LoVo (cell line): ENCODE measurements around the gene ESYT3.
"Not testable (repeated sequence)": the region's sequence is repeated elsewhere in the genome, so short reads cannot be mapped to it uniquely, and the experiment has no call there.

ENCODE experiments used
- DNase-seq: peaks from one replicate; pipeline ENCODE4 v3.0.0-alpha.2; 2016; ENCODE audit warnings: low spot score

ESYT3 gene

DNA sequence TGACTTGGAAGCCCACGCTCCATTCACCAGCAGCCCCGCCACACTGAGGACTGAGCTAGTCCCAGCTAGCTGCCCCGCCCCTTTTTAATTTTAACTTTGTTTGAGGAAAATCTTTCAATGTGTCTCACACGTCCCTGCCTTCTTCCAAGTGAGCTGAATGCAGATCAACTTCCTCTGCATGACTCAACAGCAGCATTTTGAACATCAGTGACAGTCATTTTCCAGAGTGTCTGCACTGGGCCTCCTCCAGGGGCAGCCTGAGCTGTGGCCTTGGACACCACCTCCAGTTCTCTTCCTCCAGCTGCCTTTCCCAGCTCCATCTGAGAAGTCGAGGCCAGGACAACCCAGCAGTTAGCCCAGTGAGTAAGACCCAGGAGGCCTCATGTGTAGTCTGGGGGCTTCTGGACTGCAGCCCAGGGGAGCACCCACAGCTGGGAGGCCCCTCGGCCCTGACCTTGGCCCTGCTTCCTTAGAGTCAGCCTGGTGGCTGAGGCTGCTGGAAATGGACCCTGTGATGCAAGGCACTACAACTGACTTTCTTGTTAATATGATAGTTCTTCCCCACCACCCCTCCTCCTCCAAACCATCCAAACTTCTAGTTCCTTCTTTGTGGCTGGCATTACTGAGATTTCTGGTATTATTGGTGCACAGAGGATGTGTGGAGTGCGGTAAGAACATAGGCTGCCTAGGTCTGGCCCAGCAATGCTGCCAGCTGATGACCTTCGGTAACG, 21.4 kb upstream of the ESYT3 start:
- no peak for DNase-seq

DNA sequence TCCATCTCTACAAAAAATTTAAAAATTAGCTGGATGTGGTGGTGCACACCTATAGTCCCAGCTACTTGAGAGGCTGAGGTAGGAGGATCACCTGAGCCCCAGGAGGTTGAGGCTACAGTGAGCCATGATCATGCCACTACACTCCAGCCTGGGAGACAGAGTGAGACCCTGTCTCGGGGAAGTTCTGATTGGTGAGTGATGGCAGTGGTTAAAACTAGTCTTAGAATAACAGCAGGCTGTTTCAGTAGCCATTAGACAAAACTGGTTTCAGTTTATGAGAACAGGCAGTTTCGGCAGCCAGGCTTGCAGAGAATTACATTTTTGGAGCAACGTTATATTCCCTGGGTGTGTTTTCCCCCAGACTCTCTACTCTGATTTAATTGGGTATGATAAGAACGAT, 18.2 kb upstream of the ESYT3 start:
- not testable (repeated sequence) for DNase-seq

DNA sequence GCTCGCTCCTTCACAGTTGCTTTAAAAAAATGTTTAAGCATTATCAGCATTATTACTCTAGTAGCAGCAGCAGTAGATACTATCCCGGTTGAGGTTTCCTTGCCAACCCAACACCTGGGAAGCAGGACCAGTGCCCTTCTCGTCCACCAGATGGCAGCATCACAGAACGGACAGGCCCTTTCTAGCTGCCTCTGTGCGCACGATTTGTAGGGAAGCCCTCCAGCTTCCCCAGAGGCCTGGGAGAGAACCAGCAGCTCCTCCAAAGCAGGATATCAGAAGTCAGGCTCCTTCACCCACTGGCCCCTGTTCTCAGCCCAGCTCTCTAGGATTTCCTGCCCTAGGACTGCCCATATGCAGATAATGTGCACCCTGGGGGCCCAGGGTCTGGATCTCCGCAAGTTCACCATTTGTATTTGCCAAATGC, 16.8 kb upstream of the ESYT3 start:
- DNase-seq: peak; percentile 80

DNA sequence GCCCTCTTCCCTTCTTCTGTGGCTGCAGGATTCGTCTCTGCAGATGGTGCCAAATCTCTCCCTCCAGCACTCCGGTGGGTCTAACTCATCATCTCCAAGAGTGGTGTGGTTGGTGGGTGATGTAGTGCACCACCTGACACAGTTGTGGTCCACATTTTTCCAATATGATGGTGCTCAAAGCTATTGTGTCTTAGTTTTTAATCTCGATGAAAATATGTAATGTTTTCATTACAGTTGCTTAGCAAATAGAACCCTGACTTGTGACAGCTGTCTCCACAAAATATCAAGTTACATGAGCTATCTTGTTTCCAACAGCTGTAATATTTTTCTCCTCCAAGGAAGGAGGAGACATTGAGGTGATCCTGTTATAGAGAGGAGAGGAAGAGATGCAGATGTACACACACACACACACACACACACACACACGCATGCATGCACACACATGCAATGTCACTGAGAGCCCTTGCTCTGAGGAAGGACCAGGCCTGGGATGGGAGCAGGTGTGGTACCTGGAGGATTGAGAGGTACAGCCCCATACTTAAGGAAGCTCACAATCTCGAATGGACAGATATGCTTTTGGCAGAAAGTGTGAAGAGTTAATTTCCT, 15.7 kb upstream of the ESYT3 start:
- no peak for DNase-seq

DNA sequence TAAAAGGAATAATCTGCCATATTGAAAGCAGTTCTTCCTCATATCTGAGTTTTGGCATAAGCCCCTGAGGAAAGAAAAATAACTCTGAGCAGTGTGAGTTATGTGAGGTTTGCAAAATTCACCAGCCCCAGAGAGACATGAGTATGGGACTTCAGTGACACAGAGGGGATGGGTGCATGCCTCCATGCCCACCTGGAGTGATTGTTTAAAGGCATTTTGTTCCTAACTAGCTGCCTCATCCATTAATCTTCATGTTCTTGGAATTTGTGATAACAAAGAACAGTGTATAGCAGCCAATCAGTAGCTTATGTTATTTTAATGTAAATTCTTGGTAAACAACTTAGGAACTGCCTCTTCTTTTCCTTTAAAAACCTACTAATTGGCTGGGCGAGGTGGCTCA, 11.1 kb upstream of the ESYT3 start:
- DNase-seq: no peak

DNA sequence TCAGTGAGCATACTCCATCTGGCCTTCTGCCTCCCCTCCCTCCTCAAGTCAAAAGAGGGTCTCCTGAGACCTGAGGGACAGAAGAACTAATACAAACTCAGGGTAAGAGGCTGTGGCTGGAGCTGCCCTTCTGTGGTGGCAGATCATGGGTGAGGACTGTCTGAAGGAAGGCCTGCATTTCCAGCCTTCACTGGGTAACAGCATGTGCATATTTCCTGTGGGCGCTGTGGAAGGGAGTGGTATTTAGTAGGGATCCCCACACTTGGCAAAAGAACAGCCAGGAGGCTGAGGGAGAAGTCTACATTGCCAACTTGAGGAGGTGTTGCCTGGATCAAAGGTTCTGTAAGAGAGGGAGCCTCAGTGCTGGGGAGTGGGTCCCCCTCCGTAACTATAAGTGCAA, 10.1 kb upstream of the ESYT3 start:
- DNase-seq: no peak

DNA sequence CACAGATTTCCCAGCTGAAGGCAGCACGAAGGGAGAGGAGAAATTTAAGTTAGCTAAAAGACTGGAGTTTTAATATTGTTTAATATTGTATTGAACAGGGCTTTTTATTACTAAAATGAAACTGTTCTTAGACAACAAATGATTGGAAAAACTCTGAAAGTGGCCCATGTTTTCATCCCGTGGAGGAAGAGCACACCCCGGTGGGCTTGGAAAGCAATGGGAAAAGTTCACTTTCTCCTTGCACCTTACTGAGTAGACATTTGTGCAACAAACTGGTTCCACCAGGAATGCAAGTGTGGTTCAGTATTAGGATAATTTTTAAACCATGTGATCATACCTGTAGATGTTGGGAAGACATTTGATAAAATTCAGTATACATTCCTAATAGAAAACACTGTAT, 8.2 kb upstream of the ESYT3 start:
- DNase-seq: no peak

DNA sequence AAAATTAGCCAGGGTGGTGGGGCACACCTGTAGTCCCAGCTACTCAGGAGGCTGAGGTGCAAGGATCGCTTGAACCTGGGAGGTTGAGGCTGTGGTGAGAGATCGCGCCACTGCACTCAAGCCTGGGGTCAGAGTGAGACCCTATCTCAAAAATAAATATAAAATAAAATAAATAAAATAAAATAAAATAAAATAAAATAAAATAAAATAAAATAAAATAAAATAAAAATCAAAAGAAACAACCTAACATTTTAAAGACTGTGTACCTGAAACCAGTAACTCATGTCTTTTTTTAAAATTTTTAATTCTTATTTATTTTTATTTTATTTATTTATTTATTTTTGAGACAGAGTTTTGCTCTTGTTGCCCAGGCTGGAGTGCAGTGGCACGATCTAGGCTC, 7.7 kb upstream of the ESYT3 start:
- not testable (repeated sequence) for DNase-seq

DNA sequence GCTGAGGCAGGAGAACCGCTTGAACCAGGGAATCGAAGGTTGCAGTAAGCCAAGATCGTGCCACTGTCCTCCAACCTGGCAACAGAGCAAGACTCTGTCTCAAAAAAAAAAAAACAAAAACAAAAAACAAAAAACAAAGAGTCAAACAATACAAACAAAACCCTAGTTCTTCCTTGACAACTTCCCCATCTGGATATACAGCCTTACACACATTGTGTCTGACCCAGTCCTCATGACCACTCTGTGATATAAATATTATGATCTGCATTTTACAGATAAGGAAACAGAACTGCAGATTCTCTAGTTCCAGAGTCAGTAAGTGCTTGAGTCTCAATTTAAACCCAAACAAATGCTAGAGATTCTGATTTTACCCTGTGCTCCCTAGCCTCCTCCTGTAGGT, 4.8 kb upstream of the ESYT3 start:
- no peak for DNase-seq

DNA sequence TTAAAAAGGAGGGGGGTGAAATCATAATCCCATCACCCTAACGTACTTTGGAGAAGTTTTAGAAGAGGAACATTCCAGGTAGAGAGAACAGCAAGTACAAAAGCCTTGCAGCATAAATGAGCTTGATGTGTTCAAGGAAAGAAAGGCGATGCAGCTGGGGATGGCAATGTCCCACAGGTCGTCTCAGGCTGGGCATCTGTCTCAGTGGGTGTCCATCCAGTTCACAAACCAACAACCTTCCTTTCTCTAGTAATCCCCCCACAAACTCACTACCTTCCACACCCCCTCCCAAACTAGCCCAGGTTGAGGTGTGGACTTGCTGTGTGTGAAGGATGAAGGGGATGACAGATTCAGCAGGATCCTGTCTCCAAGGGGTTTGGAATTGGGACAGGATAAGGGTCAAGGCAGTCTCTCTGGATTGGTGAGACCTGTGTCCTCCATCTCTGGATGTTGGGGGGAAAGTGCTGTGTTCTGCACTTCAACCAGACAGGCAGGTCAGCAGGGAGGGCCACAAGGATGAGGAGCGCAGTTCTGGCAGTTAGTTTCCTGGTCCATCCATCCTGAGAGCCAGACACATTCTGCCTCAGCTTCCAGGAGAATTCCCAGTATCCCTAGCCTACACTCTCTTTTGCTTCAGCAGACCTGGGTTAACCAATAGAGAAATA, 1.7 kb upstream of the ESYT3 start:
- DNase-seq: no peak

DNA sequence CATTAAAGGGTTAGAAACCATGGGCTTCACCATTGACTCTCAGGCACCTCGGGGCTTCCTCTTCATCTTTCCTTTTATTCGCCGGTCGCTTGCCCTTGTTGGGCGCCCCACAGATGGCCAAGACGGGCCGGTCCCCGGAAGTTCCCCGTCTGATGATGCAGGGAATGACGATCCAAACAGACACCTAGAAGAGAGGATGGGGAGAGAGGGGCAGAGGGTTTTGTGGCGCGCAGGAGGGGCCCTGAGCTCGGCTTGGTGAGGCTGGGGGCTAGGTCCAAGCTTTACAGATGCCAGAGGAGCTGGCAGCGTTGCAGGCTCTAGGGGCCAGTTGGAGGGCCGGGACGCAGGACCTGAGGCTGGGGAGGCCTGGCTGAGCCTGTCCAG, 532 bp upstream of the ESYT3 start:
- no peak for DNase-seq

DNA sequence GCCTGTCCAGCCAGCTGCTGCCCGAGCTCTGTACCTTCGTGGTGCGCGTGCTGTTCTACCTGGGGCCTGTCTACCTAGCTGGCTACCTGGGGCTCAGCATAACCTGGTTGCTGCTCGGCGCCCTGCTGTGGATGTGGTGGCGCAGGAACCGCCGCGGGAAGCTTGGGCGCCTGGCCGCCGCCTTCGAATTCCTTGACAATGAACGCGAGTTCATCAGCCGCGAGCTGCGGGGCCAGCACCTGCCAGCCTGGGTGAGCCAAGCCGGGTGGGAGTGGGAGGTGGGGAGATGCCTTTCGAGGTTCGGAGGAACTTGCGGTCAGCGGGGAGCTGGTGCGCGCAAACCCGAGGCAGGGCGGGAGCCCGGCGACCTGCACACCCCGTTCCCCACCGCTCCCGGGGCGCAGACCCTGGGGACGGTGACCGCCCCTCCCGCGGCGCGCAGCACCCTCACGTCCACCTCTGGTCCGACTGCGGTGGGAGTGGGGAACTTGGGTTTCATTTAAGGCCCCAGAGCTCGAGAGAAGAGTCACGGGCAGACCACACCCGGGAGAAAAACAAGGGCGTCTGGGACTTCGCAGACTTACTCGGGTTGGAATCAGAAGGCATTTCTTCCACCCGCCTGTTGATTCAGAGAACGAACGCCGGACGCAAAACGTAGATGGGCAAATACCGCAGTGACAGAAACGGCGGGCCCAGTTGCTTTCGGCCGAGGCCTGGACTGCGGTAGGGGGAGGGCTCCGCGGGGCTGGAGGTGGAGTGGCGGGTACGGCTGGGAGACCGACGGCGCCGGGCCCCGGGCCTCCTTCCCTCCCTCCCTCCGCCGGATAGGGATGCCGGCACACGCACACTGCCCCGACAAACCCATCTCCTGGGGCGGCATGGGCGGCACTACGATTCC, 708 bp downstream of the ESYT3 start:
- no peak for DNase-seq

DNA sequence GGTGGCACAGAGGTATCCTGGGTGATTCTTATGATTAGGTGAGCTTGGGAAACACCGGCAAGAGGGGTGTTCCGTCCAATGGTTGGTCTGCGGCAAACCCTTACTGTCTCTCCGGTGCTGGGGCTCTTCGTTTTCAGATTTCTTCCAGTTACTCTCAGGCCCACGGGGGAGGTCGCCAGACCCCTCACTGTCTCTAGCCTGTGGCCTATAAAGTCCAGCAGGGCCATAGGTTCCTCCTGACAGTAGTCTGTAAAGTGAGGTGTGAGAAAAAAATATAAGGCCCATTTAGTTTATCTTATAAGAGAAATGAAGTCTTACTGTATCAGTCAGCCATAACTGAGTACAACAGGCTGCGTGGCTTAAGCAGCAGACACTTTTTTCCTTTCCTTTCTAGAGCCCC, 1.4 kb downstream of the ESYT3 start:
- no peak for DNase-seq

DNA sequence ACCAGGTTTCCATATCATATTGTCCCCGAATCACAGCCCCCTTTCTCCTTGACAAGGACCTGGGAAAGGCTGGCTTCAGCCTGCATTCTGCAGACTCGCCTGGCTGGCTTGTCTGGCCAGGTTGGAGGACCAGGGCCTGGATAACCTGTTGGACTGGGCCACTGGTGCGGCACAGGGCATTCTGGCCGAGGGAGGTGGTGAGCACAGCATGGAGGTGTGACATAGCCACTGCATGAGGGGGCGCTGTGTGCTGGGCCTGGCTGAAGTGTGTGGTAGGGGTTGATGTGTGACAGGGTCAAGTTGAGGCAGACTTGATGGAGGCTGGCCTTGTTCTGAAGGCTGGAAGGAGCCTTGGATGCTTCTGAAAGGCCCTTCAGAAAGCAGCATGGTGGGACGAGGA, 2.9 kb downstream of the ESYT3 start:
- DNase-seq: no peak

DNA sequence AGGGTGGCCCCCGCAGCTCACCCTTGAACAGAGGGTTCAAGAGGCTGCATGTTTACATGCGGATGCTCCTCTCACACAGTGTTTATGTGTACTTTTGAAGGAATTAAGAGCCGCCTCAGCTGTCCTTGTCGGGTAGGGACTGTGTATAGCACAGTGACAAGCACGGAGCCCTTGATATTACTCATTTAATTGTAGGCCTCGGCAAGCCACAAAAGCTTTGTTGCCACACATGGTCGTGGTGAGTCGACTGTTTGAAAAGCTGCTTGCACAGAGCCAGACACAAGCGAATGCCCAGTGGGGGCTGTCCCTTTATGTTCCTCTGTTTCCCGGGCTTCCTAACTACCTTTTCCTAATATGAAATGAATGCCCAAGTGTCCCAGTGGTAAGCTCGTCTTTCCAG, 4.5 kb downstream of the ESYT3 start:
- no peak for DNase-seq

DNA sequence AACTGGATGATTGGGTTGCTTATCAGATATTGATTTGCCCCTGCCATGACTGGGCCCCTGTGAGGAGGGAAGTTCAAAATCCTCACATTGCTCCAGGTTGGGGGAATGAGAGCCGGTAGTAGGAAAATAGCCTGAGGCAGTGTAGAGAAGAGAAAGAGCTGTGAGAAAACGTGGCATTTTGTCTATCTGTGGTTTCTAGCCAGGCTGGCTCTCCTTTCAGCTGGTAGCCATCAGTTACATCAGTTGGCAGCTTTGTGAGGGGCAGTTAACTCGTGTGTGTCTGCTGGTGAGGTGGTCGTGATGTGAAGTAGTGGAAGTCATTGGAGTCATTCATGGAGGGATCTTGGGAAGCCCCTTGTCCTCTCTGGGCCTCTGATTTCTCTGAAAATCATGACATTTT, 5.2 kb downstream of the ESYT3 start:
- DNase-seq: no peak

DNA sequence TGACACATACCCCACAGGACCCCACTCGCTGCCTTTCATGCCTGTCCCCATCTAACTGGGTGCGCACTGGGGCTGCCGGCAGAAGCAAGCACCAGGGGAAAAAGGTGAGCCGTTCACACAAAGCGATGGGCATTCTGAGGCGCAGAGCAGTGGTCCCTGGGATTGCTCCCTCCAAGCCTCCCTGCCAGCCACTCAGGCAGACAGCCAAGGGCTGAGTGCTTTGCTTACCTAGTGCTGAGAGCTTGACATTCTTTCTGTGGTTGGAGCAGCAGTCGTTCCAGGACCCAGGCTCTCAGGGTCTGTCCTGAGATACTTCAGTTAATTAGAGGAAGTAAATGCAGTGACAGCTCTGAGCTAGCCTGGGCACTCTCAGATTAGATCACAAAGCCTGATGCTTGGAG, 5.7 kb downstream of the ESYT3 start:
- DNase-seq: no peak

DNA sequence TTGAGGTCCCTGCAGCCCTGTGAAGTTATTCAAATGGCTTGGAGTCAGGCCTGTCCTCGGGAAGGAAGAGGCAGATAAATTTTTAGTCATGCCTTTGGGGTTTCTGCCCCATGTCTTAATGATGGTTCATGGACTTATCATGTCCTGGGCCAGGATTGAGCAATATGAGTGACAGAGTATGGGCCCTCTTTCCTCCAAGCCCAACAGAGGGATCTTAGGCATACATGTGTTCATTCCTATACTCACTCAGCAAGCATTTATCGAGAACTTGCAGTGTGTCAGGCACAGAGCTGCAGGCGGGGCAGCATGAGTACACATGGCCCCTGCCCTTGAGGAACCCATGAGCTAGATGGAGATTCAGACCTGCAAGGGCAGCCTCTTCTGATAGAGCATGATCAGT, 6.2 kb downstream of the ESYT3 start:
- no peak for DNase-seq

DNA sequence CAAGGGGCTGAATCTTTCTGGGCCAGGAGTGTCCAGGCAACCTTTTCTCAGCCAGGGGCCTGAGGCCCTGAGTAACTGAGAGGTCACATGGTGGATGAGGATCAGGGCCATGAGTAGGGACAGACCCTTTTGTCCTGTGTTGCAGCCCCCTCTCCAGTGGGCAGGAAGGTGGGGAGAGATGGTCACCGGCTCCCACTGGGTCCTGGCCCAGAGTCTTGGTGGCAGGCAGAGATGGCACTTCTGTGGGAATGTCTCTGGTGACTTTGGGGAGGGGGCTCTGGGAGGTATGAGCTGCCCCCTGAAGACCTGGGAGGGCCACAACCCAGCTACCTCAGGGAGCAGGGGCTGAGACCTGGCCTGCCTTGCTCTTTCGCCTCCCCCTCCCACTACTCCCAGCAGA, 6.8 kb downstream of the ESYT3 start:
- DNase-seq: no peak

DNA sequence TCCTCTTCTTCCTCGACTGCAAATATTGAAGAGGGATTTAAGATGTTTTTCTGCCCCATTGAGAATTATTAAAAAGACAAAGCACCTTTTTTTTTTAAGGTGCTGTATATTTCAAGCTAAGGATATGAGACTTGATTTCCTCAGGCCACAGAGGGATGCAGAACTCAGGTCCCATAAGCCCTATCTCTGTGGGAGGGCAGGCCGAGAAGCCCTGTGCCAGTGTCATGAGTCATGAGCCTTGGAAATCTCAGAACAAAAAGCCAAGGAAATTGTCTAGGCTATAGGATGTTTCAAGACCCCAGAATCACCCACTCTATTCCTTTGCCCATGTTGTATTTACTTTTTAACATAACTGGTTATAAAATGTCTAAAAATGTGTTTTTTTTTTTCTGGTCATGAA, 7.3 kb downstream of the ESYT3 start:
- no peak for DNase-seq

DNA sequence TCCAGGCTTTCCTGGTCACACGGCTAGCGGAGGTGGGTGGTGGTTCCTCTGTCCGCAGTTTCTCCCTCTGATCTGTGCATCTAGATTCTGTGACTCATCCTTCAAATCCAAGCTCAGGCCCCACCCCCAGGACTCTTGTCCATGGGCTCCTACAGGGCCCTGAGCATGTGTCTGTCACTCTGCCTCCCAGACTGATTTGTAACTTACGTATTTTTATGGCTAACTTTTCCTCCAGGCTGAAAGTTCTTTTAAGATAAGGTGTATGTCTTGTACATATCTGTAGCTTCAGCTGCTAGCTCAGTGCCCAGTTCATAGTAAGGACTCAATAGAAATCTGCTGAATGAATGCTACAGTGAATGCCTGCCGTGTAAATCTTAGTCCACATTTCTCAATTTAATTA, 8.0 kb downstream of the ESYT3 start:
- DNase-seq: peak; percentile 14

DNA sequence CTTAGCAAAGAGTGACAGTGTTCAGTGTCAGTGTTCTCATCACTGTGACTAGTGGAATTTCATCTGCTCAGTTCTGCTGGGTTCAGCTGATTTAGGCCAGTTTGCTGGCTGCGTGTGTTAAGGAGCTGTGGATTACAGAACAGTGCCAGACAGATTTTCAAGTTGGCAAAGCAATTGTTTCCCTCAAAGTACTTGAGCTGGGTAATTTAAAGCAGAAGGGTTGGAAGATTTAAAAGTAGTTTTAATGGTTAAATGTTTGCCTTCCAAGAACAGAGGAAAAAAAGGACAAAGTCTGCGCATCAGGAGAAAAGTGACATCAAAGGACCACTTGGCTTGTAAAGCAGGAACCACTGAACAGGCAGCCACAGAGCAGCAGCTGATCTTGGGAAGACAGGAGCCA, 8.7 kb downstream of the ESYT3 start:
- DNase-seq: no peak
